ENCODE measurements around the gene DUSP2.

DUSP2 gene

GRCh38 chr2:96145036-96145847 lies at the start of gene DUSP2:
TSS of gene DUSP2 (minus strand) at chr2:96145440. CDS start at chr2:96145354, 86 bp downstream.
- FAIRE-seq, result no peak

- no peak for FAIRE-seq
Observed at GRCh38 chr2:96191937-96192670, 46.9 kb upstream of the DUSP2 start.

- no peak for FAIRE-seq
Observed at GRCh38 chr2:96188821-96189526, 43.7 kb upstream of the DUSP2 start.

- FAIRE-seq, result no peak
Observed at GRCh38 chr2:96186562-96186961, 41.3 kb upstream of the DUSP2 start.

- no peak for FAIRE-seq
Observed at GRCh38 chr2:96185516-96185915, 40.3 kb upstream of the DUSP2 start.

- no peak for FAIRE-seq
Observed at GRCh38 chr2:96184989-96185388, 39.7 kb upstream of the DUSP2 start.

- no peak for FAIRE-seq
Observed at GRCh38 chr2:96184188-96184587, 38.9 kb upstream of the DUSP2 start.

GRCh38 chr2:96181529-96181928 lies 36.3 kb upstream of the DUSP2 start:
- no peak for FAIRE-seq

- FAIRE-seq, result no peak
Observed at GRCh38 chr2:96180521-96180920, 35.3 kb upstream of the DUSP2 start.

- no peak for FAIRE-seq
Observed at GRCh38 chr2:96180002-96180401, 34.8 kb upstream of the DUSP2 start.

GRCh38 chr2:96176661-96177060 lies 31.4 kb upstream of the DUSP2 start:
- no peak for FAIRE-seq

GRCh38 chr2:96175951-96176350 lies 30.7 kb upstream of the DUSP2 start:
- no peak for FAIRE-seq

- FAIRE-seq, result no peak
Observed at GRCh38 chr2:96174251-96175144, 29.3 kb upstream of the DUSP2 start.

GRCh38 chr2:96171831-96172230 lies 26.6 kb upstream of the DUSP2 start:
- no peak for FAIRE-seq

- no peak for FAIRE-seq
Observed at GRCh38 chr2:96170626-96171025, 25.4 kb upstream of the DUSP2 start.

GRCh38 chr2:96169868-96170507 lies 24.7 kb upstream of the DUSP2 start:
- no peak for FAIRE-seq

GRCh38 chr2:96167407-96168013 lies 22.3 kb upstream of the DUSP2 start:
- FAIRE-seq, result no peak

GRCh38 chr2:96164459-96165184 lies 19.4 kb upstream of the DUSP2 start:
- no peak for FAIRE-seq

- no peak for FAIRE-seq
Observed at GRCh38 chr2:96163768-96164429, 18.7 kb upstream of the DUSP2 start.

- FAIRE-seq, result no peak
Observed at GRCh38 chr2:96163415-96163767, 18.2 kb upstream of the DUSP2 start.
